ENCODE measurements around the gene KRTAP5-6.

KRTAP5-6 gene

GRCh38 chr11:1703146-1703545 lies 6.2 kb downstream of the KRTAP5-6 start:
- DNase-seq: no peak

GRCh38 chr11:1705126-1706052 lies 8.4 kb downstream of the KRTAP5-6 start:
- peak; percentile 12 for DNase-seq

GRCh38 chr11:1706634-1707400 lies 9.8 kb downstream of the KRTAP5-6 start:
- DNase-seq: no peak

- no peak for DNase-seq
Observed at GRCh38 chr11:1707751-1708150, 10.8 kb downstream of the KRTAP5-6 start.

GRCh38 chr11:1708716-1709115 lies 11.7 kb downstream of the KRTAP5-6 start:
- DNase-seq: no peak

GRCh38 chr11:1714908-1715885 lies 18.2 kb downstream of the KRTAP5-6 start:
- no peak for DNase-seq

- DNase-seq: no peak
Observed at GRCh38 chr11:1717745-1718144, 20.8 kb downstream of the KRTAP5-6 start.

- no peak for DNase-seq
Observed at GRCh38 chr11:1718326-1718725, 21.3 kb downstream of the KRTAP5-6 start.

GRCh38 chr11:1719781-1720180 lies 22.8 kb downstream of the KRTAP5-6 start:
- no peak for DNase-seq

- DNase-seq: no peak
Observed at GRCh38 chr11:1727096-1727690, 30.2 kb downstream of the KRTAP5-6 start.

- DNase-seq: no peak
Observed at GRCh38 chr11:1727861-1728260, 30.9 kb downstream of the KRTAP5-6 start.

GRCh38 chr11:1728301-1728700 lies 31.3 kb downstream of the KRTAP5-6 start:
- DNase-seq: no peak

- DNase-seq: no peak
Observed at GRCh38 chr11:1728931-1729691, 32.1 kb downstream of the KRTAP5-6 start.

- no peak for DNase-seq
Observed at GRCh38 chr11:1729692-1730011, 32.7 kb downstream of the KRTAP5-6 start.

GRCh38 chr11:1730059-1730629 lies 33.1 kb downstream of the KRTAP5-6 start:
- no peak for DNase-seq

GRCh38 chr11:1731451-1732059 lies 34.6 kb downstream of the KRTAP5-6 start:
- no peak for DNase-seq

- DNase-seq: no peak
Observed at GRCh38 chr11:1732418-1733008, 35.5 kb downstream of the KRTAP5-6 start.

GRCh38 chr11:1733009-1733715 lies 36.2 kb downstream of the KRTAP5-6 start:
- no peak for DNase-seq

GRCh38 chr11:1733716-1734640 lies 37.0 kb downstream of the KRTAP5-6 start:
- DNase-seq: no peak
